HG02973 (cell line): ENCODE measurements around the gene AEN.

Experiments used
- ATAC-seq: cut with Tn5 transposase; IDR thresholded peaks from one replicate; pipeline ENCODE4 v1.9.1; 2021; ENCODE audit warnings: moderate library complexity; ENCODE audit not compliant: unreplicated experiment

Gene AEN

DNA sequence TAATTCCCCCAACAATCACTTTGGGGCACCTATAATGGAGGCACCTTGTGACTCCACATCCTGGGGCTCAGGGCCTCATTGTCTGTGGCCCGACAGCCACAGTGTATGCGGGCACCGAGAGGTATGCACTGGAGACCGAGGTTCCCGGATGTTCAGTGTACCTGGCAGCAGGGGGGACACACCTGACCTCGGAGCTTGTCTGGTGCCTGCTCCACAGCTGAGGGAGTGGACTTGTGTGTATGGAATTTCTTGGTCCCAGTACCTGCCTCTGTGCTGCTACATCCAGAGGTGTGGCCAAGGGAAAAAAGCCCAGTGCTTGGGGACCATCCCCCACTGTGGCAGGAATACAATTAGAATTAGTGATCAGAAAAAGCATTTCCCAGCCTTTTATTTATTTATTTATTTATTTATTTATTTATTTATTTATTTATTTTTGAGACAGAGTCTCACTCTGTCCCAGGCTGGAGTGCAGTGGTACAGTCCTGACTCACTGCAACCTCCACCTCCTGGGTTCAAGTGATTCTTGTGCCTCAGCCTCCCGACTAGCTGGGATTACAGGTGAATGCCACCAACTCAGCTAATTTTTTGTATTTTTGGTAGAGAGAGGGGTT, 8.8 kb upstream of the AEN start:
- ATAC-seq = no peak

DNA sequence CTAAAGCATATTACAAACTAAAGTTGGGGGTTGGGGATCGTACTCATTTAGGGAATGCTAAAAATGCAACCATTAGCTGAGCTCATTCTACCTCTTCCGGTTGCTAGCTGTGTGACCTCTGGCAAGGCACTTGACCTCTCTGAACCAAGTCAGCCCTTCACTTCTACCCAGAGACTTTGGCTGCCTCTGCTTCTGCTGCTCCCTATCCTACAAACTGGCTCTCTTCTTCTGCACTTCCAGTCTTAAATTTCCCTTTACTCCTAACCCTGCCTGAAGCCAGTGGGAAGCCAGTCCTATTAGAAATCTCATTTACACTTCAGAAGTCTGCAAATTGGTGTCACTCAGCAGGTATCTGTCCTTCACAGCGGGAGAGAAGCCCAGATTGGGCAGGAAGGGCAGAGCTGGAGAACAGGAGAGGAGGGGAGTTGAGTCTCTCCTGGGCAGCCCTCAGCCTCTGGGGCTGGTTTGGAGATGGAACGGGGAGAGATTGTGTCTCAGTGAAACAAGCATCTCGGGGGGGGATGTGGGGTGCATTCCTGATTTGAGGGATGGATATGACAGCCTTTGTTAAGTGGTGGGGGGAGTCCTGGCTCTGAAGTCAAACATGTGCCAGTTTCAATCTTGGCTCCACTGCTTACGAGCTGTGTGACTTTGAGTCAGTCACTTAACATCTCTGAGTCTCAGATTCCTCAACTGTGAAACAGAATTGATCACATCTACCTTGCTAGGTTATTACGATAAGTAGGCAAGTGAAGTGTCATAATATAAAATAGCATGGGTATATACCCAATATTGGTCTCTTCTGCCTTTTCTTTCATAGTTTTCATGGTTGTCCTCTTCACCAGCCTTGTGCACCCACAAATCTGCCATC, 7.8 kb upstream of the AEN start:
- ATAC-seq = no peak

DNA sequence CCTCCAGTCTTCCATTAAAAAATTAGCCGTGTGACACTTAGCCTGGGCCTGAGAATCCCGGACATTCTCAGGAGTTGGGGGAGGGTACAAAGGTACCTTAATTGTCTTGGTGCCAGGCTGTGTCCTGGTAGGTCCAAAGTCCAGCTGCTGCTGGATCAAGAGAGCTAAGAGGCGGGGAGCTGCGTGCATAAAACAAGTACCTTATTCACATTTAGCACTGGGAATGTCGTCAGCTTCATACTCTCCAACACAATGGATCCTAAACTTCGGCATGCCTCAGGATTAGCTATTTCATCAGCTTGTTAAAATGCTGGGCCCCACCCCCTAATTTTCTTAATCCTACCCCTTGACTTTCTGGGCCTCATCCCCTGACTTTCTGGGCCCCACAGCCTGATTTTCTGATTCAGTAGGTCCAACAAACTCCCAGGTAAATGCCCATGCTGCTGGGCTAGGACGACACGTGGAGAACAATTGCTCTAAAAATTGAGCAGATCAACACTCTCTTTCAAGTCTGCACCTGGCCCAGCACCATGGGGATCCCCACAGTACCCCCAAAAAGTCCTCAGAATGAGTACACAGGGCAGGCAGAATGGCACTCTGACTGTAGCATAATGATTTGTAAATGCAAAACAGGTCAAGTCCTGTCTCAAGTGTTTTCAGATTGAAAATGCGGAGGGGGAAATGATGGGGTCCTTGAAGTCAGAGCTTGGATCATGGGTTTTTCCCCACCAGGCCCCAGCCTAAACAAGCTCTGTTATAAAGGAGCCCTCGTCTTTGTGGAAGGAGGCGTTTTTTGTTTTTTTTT, 5.6 kb upstream of the AEN start:
- peak; percentile 51 for ATAC-seq

DNA sequence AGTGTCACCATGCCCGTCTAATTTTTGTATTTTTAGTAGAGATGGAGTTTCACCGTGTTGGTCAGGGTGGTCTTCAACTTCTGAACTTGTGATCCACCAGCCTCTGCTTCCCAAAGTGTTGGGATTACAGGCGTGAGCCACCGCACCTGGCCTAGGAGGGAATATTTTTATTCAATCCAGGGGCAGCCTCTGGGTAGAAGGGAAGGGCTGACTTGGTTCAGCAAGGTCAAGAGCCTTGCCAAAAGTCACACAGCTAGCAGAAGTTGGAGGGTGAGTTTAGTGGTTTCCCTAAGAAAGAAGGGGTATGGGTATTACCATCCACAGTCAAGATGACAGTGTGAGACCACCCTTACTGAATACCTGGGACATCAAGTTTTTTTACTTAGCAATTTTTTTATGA, 4.9 kb upstream of the AEN start:
- no peak for ATAC-seq

DNA sequence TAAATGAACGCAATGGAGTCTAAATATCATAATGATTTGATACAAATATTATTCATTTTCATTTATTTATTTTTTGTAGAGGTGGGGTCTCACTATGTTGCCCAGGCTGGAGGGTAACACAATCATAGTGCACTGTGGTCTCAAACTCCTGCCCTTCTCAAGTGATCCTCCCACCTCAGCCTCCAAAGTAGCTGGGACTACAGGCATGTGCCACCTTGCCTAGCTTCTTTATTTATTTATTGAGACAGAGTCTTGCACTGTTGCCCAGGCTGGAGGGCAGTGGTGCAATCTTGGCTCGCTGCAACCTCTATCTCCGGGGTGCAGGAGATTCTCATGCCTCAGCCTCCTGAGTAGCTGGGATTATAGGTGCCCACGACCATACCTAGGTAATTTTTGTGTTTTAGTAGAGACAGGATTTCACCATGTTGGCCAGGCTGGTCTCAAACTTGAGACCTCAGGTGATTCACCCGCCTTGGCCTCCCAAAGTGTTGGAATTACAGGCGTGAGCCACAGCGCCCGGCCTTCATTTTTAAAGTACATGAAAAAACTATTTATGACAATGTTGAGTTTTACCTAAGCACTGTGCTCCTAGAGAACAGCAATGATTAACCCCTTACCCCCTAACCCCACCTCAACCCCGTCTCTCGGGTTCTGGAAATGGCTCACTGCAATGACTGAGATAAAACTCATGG, 4.0 kb upstream of the AEN start:
- no peak for ATAC-seq

DNA sequence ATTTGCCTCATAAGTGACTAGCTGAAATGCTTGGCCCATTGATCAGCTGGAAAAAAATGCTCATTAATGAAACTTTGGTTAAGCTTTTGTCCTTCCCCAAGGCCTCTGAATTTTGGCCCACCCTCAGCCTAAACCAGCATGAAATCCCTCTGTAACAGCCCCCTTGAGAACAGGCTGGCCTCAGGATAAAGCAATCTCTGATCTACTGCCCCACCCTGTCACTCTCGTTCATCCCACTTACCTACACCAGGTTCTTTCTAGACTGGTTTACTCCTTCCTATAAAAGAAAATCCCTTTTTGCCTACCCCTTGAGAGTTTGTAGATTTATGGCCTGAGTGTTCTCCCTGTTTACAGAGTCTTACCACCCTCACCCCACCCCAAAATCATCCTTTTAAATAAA, 3.4 kb upstream of the AEN start:
- ATAC-seq = no peak

DNA sequence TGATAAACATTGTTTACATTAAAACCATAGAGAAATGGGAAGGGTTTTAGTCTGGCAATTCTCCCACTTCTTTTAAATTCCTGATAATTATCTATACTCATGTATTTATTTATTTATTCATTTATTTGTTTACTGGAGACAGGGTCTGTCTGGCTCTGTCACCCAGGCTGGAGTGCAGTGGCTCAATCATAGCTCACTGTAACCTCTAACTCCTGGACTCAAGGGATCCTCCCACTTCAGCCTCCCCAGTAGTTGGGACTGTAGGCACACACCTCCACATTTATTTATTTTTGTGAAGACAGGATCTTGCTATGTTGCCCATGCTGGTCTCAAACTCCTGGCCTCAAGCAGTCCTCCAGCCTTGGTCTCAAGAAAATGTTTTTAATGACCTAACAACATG, 2.5 kb upstream of the AEN start:
- ATAC-seq = no peak

DNA sequence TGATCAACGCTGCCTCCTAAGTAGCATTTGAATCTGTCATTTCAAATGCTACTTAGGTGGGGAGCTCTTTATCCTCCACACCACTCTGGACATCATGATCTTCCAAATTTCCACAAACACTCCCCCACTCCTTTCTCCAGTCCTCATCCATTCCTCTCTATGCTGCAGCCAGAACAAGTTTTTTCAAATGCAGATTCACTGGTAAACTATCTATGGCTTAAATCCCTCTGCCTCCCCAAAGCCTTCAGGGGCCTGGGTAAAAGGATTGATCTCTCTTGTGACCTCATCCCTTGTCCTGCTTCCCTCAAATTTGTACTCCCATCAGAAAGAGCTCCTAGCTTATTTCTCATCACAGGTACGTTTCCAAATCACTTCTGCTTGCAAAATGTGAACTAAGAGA, 1.3 kb upstream of the AEN start:
- no peak for ATAC-seq

DNA sequence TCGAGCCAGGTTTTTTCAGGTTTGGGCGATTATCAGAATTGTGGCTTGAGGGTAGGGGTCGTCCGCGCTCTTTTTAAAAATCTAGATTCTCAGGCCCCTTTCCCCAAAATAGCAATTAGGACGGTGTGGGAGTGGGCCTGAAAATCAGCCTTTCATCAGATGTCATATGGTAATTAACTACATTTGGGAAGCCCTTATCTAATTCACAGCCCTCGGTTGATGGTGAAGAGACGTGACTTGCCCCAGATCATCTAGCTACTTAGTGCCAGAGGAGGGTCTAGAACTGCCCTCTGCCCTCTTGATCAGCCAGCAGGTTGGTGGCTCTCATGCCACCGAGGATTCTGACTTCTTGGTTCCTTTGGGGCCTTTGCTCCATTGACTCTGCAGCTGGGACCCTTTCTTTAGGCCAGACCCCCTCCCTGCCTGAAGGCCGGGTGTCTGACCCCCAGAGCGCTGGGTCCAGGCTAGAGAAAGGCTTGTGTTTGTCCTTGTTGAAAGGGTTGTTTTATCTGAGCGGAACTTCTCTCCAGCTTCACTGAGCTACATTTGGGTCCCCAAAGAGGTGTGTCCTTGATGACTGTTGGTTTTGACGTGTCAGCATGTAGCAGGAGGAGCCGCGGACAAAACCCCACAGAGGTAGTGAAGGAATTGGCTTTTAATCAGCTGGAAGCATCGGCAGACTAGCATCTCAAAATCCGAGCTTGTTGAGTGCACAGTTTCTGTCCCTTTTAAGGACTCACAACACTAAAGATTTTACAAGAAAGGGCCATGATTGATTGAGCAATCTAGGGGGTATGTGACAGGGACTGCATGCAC, 857 bp downstream of the AEN start:
- ATAC-seq = peak; percentile 33

DNA sequence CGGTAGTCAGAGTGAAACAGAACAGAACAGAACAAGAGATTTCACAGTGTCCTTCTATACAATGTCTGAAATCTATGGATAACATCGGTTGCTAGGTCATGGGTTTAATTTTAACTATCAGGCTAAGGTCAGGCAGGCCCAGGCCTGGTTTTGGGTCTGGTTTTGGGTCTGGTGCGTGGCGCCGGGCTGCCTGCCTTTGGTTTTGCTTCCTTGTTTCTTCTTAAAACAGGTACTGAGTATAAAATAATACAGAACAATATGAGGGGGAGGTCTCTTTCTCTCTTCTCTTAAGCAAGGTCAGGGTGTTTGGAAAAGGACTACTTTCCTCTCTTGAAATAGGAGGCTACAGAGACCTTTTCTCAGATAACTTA, 1.4 kb downstream of the AEN start:
- no peak for ATAC-seq

DNA sequence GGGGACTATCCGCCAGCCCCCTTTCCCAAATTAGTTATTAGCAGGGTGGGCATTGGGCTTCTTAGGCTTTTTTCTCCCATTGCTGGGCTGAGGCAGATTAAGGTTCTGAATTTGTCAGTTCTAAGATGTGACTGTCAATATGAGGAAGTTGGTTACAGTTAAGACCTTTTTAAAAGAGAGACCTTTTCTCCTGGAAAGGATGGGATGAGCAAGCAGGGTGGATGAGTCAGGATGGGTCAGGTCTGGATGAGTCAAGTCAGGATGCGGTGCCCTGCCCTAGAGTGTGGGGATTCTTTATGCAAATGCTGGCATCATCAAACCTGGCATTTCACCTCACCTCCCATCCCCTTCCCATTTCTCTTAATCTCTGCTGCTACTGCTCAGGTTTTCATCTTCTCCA, 1.9 kb downstream of the AEN start:
- no peak for ATAC-seq

DNA sequence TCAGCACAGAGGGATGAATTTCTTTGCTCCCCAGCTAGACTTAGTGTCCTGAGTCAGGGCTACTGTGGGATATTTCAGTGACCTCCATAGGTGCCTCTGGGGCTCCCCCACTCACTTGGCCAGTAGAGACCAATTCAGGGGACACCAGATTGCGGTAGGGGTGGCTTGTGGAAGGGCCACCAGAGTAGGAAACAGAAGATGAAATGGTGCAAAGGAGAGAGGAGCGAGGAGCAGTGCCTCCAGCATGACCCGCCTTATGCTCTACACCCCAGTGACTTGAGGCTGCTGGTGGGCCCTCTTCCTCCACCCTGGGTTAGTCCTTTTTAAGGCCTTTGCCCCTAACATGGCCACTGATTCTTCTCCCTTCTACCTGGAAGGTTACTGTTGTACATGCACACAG, 2.5 kb downstream of the AEN start:
- ATAC-seq = no peak

DNA sequence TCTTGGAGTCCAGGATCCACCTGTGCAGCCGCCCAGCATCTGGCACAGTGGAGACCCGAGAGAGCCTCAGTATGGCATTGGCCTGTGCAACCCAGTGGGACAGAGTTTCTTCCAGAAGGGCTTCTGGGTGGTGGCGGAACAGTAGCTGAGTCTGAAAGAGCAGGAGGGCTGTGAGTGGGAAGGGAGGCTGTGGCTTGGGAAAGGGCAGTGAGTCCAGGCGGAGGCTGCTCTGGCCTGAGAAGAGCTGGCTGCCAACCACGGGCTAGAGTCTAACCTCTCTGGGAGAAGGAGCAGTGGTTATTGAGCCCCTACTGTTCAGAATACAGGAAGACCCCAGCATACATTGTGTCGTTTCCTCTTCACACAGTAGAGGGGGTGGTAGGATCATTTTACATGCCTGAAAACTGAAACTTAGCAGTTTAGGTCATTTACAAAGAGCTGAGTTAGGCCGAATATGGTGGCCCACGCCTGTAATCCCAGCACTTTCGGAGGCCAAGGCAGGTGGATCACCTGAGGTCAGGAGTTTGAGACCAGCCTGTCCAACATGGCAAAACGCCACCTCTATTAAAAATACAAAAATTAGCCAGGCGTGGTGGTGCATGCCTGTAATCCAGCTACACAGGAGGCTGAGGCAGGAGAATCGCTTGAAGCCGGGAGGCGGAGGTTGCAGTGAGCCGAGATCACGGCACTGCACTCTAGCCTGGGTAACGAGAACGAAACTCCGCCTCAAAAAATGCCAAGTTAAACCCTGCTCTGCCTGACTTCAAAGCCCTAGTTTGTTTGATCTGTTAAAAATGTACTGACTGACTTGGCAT, 3.2 kb downstream of the AEN start:
- ATAC-seq = no peak

DNA sequence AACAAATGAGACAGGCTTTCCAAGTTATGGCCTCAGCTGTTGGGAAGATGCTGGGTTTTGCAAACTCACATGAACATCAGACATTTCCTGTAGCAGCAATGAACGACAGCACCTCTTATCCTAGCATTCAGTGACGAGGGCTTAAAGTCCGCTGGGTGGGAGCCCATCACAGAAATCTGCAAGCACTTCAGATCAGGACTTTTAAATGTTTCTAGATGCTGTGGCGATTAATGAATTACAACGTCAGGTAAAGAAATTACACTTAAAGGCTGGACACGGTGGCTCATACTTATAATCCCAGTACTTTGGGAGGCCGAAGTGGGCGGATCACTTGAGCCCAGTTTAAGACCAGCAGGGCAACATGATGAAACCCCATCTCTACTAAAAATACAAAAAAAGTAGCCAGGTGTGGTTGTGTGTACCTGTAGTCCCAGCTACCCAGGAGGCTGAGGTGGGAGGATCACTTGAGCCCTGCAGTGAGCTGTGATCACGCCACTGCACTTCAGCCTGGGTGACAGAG, 3.9 kb downstream of the AEN start:
- ATAC-seq = no peak

DNA sequence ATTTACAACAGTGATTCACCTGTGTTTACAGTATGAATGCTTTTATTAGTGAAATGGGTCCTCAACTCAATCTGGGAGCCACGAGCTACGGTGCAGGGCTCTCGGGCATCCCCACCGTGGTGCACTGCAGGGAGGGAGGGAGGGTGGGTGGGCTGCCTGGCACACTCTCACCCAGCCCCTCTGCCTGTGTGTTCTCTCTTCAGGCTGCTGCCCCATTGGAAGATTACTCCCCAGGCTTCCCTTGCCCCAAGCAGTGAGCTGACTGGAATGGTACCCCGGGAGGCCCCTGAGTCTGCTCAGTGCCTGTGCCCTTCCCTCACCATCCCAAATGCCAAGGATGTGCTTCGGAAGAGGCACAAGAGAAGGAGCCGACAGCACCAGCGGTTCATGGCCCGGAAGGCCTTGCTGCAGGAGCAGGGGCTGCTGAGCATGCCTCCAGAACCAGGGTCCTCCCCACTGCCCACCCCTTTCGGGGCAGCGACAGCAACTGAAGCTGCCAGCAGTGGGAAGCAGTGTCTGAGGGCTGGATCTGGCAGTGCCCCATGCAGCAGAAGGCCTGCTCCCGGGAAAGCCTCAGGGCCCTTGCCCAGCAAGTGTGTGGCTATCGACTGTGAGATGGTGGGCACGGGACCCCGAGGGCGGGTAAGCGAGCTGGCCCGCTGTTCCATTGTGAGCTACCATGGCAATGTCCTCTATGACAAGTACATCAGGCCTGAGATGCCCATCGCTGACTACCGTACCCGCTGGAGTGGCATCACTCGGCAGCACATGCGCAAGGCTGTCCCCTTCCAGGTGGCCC, 5.0 kb downstream of the AEN start:
- no peak for ATAC-seq

DNA sequence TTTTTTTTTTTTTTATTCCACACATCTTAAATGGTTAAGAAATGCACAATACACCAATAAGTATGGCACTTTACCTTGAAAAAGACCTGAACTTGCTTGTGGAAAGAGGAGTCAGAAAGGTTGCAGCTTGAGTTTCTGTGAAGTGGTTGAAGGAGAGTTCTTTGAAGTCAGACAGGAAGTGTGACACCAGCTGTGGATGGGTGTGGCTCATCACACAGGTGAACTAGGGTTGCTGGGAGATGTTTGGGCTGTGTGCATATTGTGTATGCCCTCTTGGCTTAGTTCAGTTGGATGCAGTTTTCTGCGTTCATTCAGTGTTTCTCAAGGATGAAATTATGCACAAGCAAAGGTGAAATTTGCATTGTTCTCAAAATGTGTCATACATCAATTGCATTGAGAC, 6.3 kb downstream of the AEN start:
- peak; percentile 31 for ATAC-seq

DNA sequence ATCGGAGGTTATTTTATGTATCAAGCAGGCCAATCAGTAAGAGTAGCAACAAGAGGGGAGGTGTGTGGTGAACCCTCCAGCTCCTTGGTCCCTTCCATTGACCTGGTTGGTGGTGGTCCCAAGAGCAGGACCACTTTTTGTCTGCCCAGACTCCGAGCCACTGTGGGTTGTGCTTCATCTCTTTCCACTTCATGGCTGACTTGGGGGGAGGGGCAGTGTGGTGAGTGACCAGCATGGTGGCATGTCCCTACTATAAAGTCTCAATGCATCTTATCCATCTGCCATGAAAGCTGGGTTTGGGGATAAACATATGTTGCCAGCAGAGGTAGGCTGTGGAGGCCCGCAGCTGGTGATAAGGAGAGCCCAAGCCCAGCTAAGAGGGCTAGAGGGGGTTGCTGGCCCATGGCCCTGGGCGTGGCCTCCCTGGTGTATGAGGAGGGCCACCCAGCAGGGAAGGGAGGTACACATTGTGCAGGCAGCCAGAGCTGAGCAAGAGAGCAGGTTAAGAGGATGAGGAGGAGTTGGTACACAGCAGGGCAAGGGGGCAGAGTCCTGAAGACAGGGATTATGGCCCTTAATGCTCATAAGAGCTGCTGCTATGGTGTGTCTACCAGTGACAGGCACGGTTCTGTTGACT, 7.0 kb downstream of the AEN start:
- ATAC-seq = no peak

DNA sequence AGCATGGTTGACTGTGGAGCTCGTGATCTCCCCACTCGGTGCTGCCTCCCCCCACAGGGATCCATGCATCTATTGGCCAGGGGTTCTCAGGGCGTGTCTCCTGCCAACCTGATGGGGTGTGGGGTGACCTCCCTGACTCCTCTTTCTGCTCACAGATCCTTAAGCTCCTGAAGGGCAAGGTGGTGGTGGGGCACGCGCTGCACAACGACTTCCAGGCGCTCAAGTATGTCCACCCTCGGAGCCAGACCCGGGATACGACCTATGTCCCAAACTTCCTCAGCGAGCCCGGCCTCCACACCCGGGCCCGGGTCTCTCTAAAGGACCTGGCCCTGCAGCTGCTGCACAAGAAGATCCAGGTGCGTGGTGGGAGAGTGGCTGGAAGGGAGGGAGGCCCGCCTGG, 7.9 kb downstream of the AEN start:
- no peak for ATAC-seq
